ENCODE data around the gene C1QL3. TPM values are rescaled to one million over a fixed set of nuclear protein-coding genes. Genes with fewer than 3 reads are reported as not detected.

The C1QL3 gene
- total RNA-seq, 1 donor from 2014 or later, result 0.80 TPM

- TF ChIP-seq CTCF (IDR thresholded peaks at IDR 0.05; ENCODE audit: unreplicated experiment), result no peak
- Mint-ChIP-seq H3K36me3 (ENCODE audit: low read depth, unreplicated experiment) (no peaks in the 10 kb centered on the region), H3K4me1 (ENCODE audit: unreplicated experiment) (no peaks in the 10 kb centered on the region), H3K27me3 (ENCODE audit: unreplicated experiment) (no peaks in the 10 kb centered on the region), H3K9me3 (ENCODE audit: unreplicated experiment) (no peaks in the 10 kb centered on the region), H3K4me3 (ENCODE audit: unreplicated experiment) (no peak overlapping the region), H3K27ac (ENCODE audit: unreplicated experiment) (no peak overlapping the region)
- DNase-seq (ENCODE audit: low spot score), result no peak
These were observed 23.8 kb downstream of the C1QL3 start for GRCh38 chr10:16497911-16498310.

GRCh38 chr10:16493884-16494536, 27.7 kb downstream of the C1QL3 start:
- no peak overlapping the region for H3K27ac Mint-ChIP-seq (ENCODE audit: unreplicated experiment)
- no peak overlapping the region for H3K4me3 Mint-ChIP-seq (ENCODE audit: unreplicated experiment)
- no peaks in the 10 kb centered on the region for H3K4me1 Mint-ChIP-seq (ENCODE audit: unreplicated experiment)
- no peaks in the 10 kb centered on the region for H3K27me3 Mint-ChIP-seq (ENCODE audit: unreplicated experiment)
- H3K9me3 Mint-ChIP-seq (ENCODE audit: unreplicated experiment), result no peaks in the 10 kb centered on the region
- H3K36me3 Mint-ChIP-seq (ENCODE audit: low read depth, unreplicated experiment), result no peaks in the 10 kb centered on the region
- no peak for TF ChIP-seq CTCF (IDR thresholded peaks at IDR 0.05; ENCODE audit: unreplicated experiment)
- DNase-seq (ENCODE audit: low spot score), result no peak

DNA sequence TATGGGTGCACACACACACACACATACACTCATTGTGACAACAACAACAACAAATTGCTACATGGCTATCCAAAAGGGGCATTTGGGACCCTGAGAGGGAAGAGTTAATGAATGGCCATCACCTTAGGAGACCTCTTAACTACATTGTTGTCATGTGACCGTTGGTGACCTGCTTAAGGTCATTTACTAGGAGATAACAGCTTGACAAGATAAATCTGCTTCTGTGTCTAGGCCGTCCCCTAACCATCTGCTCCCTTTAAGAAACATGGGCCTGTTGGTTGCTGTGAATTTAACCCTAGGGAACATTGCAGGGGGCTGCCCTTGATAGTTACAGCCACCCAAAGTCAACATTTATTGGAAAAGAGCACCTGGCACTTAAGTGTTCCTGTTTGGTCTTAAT, 29.7 kb downstream of the C1QL3 start:
- Mint-ChIP-seq H3K4me1 (ENCODE audit: unreplicated experiment) (no peaks in the 10 kb centered on the region), H3K9me3 (ENCODE audit: unreplicated experiment) (no peaks in the 10 kb centered on the region), H3K4me3 (ENCODE audit: unreplicated experiment) (no peak overlapping the region), H3K27ac (ENCODE audit: unreplicated experiment) (no peak overlapping the region), H3K36me3 (ENCODE audit: low read depth, unreplicated experiment) (no peaks in the 10 kb centered on the region), H3K27me3 (ENCODE audit: unreplicated experiment) (no peaks in the 10 kb centered on the region)
- no peak for TF ChIP-seq CTCF (IDR thresholded peaks at IDR 0.05; ENCODE audit: unreplicated experiment)
- DNase-seq (ENCODE audit: low spot score), result no peak

- H3K27me3 Mint-ChIP-seq (ENCODE audit: unreplicated experiment), result no peaks in the 10 kb centered on the region
- H3K9me3 Mint-ChIP-seq (ENCODE audit: unreplicated experiment), result no peaks in the 10 kb centered on the region
- no peak for DNase-seq (ENCODE audit: low spot score)
- no peaks in the 10 kb centered on the region for H3K36me3 Mint-ChIP-seq (ENCODE audit: low read depth, unreplicated experiment)
- no peaks in the 10 kb centered on the region for H3K4me1 Mint-ChIP-seq (ENCODE audit: unreplicated experiment)
- no peak for TF ChIP-seq CTCF (IDR thresholded peaks at IDR 0.05; ENCODE audit: unreplicated experiment)
- H3K27ac Mint-ChIP-seq (ENCODE audit: unreplicated experiment), result no peak overlapping the region
- H3K4me3 Mint-ChIP-seq (ENCODE audit: unreplicated experiment), result no peak overlapping the region
These were observed 31.2 kb downstream of the C1QL3 start for GRCh38 chr10:16490511-16490910.

DNA sequence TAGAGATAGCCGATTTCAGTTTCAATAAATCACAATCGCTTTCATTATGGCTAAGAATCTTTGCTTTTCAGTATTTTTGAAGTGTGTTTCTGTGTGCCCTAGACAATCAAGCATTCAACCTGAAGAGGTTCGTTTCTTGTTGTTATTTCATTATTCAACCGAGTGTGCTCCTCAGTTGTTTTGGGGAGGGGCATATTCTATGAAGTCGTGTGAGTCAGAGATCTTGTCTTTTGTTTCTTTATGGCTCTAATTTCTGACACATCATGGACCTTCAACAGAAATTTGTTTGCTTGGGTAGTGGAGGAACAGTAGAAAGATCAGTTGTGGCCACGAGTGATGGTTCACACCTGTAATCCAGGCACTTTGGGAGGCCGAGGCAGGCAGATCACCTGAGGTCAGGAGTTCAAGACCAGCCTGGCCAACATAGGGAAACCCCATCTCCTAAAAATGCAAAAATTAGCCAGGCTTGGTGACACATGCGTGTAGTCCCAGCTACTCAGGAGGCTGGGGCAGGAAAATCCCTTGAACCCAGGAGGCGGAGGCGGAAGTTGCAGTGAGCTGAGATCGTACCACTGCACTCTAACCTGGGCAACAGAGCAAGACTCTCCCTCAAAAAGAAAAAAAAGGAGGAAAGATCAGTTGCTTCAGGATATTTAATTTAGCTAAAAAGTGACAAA, 38.3 kb downstream of the C1QL3 start:
- no peaks in the 10 kb centered on the region for H3K36me3 Mint-ChIP-seq (ENCODE audit: low read depth, unreplicated experiment)
- peaks cover 5% of the 10 kb centered on the region for H3K4me1 Mint-ChIP-seq (ENCODE audit: unreplicated experiment)
- no peak overlapping the region for H3K27ac Mint-ChIP-seq (ENCODE audit: unreplicated experiment)
- no peaks in the 10 kb centered on the region for H3K9me3 Mint-ChIP-seq (ENCODE audit: unreplicated experiment)
- H3K27me3 Mint-ChIP-seq (ENCODE audit: unreplicated experiment), result peaks cover 1% of the 10 kb centered on the region
- no peak for DNase-seq (ENCODE audit: low spot score)
- TF ChIP-seq CTCF (IDR thresholded peaks at IDR 0.05; ENCODE audit: unreplicated experiment), result no peak
- no peak overlapping the region for H3K4me3 Mint-ChIP-seq (ENCODE audit: unreplicated experiment)

All from endothelial cell (in vitro differentiated cells).